COLO668 (cell line): Measurements from ENCODE around the gene SNRNP70.
"Not testable (repeated sequence)": the region's sequence is repeated elsewhere in the genome, so short reads cannot be mapped to it uniquely, and the experiment has no call there.

Experiments used
- DNase-seq: peaks from one replicate; lab custom pipeline; 2025; ENCODE audit not compliant: unreplicated experiment; lab: John Stamatoyannopoulos, UW

SNRNP70 gene

DNA sequence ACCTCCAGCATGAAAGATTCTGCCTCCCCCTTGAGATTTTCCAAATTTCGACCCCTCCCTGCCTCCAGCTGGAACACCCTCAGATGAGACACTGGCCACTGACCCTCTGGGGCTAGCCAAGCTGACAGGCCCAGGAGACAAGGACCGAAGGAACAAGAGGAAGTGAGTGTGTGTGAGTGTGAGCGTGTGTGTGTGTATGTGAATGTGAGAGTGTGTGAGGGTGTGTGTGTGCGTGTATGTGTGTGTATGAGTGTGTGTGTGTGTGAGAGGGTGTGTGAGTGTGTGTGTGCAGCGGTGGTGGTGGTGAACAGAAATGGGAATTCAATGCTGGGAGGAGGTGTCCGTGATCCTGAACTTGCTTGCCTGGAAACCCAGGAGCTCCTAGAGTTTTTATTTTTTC, 56.1 kb downstream of the SNRNP70 start:
- no peak for DNase-seq

DNA sequence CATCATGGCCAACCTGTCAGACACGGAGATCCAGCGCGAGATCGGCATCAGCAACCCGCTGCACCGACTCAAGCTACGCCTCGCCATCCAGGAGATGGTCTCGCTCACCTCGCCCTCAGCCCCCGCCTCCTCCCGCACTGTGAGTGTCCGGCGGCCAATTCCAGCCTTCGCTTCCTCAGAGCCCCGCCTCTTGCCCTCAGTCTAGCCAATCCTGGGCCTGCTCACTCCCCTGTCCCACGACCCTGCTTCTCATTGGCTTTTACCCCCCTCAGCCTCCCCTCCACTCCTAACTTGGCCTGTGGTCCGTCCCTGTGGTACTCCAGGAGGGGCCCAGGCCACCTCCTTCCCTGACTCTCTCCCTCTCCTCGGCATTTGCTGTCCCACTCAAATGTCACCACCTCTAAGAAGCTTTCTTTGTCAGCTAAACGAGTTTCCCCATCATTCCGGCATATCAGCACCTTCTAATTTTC, 57.6 kb downstream of the SNRNP70 start:
- no peak for DNase-seq

DNA sequence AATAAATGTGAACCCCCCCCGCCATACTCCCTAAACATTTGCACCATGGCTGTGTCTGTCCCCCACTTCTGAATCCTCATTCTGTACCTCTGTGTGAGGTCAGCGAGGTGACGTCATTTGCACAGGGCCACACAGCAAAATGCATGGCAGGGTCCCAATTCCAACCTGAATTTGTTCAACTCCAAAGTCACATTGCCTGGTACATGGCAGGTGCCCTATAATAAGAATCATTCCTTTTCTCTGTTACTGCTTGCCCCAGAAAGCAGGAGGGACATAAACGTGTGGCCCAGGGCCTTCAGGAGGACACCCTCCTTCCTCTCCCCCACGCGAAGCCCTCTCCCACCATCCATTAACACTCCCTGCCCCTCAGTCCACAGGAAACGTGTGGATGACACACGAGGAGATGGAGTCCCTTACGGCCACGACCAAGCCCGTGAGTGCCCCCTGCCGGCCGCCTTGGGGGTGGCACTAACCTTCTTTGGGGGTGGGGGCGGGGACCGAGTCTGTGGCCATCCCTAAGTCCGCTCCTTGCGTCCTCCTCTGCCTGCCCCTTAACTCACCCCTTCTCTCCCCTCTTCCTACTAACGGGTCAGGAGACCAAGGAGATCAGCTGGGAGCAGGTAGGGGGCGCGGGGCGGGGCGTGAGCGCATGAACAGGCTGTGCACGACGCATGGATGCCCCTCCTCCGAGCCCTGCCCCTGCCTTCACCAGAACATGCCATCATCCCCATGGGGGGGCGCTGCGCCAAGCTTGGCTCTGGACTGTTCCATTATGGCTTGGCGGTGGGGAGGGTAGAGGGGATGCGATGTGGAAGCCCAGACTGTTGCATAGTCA, 60.5 kb downstream of the SNRNP70 start:
- peak; percentile 30 for DNase-seq

DNA sequence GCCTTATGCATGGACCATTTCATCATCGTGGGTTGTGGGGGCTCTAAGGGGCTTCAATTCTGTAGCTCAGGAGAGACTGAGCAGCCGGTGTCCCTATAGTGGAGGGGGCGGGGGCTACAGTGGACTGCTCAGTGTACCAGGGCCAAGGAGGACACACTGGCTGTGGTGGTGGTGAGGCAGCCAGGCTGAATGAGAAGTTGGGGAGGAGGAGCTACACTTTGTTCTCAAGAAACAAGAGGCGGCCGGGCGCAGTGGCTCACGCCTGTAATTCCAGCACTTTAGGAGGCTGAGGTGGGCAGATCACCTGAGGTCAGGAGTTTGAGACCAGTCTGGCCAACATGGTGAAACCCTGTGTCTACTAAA, 61.1 kb downstream of the SNRNP70 start:
- DNase-seq = not testable (repeated sequence)

DNA sequence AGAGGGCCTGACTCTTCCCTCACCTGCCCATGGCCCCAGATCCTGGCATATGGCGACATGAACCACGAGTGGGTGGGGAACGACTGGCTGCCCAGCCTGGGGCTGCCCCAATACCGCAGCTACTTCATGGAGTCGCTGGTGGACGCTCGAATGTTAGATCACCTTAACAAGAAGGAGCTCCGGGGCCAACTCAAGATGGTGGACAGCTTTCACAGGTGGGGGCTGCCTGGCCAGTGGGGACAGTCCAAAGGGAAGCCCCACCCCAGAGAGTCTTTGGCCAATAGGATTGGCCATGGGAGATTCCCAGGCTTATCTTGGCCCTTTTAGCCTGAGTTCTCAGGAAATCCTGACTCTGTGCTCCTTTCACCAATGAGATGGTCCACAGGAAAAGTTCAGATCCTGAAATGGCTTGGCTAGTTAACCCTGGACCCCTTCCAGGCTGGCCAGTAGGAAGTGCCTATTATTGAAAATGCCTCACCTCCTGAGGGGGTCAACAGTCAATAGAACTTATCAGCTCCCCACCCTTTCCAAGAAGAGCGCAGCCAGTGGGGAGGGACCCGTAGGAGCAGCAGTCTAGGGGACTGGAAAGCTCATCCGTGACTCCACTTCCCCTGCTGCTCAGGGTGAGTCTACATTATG, 62.9 kb downstream of the SNRNP70 start:
- no peak for DNase-seq

DNA sequence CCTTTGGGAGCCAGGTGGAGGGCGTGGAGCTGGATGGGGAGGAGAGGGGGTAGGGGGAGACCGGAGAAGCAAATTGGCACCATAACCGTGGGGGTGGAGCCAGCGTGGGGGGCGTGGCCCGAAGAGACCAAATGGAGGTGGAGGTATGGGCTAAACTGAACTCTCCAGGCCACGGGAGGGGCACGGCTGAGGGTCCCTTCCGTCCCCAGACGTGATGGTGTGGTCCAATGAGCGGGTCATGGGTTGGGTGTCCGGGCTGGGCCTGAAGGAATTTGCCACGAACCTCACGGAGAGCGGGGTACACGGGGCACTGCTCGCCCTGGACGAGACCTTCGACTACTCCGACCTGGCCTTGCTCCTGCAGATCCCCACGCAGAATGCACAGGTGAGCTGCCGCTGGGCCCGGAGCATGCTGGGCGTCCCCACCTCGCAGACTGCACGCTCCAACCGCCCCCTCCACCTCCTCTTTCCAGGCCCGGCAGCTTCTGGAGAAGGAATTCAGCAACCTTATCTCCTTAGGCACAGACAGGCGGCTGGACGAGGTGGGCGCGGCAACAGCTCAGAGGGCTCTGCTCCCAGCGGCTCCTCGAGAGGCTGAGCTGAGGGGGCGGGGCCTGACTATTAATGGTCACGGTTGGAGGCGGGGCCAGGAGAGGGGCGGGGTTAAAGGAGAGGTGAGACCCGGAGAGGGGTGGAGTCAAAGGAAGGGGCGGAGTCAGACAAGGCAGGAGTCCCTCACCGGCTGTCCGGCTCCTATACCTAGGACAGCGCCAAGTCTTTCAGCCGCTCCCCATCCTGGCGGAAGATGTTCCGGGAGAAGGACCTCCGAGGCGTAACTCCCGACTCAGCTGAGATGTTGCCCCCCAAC, 63.8 kb downstream of the SNRNP70 start:
- DNase-seq = peak; percentile 87

DNA sequence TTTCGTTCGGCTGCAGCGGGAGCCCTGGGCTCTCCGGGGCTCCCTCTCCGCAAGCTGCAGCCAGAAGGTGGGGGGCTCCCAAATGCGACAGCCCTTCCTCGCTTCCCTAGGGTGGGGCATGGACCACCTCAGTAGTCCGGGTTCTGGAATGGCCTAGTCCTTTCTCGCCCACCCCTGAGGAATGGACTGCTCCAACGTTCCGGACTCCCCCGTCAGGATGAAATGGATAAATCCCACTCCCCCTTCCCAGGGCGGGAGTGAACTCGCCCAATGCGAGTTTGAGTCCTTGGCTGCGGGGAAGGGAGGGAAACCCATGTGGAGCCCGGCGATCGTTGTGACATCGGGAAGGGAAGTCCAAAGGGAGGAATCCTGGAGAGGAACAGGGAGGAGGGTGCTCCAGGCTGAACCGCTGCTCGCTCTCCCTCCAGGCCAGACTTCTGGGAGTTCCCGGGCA, 64.4 kb downstream of the SNRNP70 start:
- peak; percentile 75 for DNase-seq

DNA sequence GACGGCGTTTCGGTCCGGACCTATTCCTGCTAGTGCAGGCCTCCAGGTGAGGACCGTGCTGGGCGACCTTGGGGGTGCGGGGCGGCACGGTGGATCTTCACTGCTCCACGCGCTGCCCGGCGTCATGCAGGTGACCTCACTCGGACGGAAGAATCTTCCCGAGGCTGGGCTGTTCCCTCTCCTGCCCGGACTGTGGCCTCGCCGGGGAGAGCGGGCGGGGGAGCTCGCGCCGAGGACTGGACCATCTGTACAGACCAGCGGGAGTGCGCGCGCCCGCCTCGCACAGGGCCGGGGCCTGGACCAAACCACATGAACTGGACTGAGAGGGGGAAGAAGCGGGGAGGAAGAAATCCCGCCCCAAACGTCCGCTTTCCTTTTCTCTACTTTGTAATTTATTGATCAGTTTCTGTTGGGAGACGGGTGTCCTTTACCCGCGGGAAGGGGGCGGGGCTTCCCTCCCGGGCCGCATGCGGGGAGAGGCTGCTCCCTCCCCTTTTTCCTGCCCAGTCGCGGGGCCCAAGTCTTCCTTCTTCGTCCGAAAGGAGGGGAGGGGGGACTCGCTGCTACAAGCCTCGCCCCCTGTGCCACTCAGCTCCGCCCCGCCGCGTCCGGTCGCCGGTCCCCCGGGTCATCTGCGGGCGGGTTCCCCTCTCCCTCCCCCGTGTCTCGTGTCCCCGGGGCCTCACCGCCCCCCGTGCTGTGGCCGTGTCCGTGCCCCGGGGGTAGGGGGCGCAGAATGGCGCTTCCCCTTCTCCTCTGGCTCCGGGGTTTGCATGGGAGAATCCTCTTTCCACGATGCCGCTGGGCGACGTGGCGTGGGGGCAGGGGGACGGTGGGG, 65.1 kb downstream of the SNRNP70 start:
- DNase-seq = peak; percentile 87

DNA sequence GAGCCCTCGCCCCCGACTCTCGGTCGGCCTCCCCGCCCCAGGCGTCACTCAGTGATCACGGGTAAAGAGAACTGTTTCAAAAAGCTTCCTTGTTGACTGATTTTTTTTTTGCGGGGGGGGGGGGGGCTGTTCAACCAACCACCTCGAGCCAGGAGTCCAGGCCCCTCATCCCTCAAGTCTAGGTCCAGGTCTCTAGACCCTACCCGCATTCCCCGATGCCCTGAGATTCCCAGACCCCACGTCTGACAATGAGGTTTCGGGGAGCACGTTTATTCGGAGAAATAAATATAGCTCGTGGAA, 65.6 kb downstream of the SNRNP70 start:
- DNase-seq = no peak

DNA sequence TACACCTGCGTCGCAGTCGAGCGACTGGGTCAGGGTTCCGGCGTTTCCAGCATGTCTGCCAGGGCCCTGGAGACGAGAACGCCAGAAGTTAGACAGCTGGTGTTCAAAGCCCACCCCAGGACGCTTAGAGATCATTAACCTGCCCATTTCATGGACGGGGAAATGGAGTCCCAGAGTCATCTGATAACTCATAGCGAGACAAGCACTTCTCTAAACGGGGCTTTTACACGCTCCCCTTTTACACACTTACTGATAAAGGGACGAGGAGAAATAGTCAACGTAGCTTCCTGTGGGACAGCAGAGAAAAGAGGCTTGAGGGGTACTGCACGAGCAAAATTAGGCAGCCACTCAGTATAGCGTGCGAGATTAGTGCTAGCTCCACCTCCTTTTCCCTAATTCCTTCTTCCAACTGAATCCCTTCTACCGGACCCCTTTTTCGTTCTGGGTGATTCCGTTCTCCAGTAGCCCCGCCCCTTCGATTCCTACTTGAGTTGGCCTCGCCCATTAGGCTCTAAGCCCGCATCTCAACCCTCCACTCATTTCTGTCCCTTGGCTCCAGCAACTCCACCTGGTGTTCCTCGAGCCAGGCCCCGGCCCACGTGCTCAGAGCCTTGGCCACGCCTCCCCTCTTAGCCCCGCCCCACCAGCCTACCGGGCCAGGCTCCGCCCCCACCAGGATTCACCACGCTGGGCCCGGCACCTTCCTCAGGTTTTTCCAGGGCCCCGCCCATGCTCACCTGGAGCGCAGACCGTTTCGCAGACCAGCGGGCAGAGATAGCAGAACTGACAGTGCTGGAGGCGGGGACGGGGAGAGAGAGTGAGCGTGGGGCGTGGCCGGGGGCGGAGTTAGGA, 66.2 kb downstream of the SNRNP70 start:
- DNase-seq = peak; percentile 85

DNA sequence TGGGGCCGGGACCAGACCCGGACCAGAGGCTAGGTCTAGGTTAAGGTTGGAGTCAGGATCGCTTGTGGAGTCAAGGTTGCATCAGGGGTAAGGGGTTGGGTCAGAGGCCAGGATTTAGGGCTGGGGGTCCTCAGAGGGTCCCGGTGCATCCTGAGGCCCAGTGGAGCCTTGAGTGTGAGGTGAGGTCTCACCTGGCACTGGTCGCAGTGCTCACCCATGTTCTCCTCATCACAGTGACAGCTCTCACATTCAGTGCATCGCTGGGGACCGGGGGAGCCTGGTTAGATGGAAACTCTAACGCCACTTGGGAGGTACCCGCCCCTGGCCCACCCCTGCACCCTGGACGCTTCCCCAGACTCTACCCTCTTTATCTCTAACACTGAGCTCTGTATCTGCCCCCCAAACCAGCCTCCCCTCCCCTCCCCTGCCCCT, 66.9 kb downstream of the SNRNP70 start:
- DNase-seq = no peak

DNA sequence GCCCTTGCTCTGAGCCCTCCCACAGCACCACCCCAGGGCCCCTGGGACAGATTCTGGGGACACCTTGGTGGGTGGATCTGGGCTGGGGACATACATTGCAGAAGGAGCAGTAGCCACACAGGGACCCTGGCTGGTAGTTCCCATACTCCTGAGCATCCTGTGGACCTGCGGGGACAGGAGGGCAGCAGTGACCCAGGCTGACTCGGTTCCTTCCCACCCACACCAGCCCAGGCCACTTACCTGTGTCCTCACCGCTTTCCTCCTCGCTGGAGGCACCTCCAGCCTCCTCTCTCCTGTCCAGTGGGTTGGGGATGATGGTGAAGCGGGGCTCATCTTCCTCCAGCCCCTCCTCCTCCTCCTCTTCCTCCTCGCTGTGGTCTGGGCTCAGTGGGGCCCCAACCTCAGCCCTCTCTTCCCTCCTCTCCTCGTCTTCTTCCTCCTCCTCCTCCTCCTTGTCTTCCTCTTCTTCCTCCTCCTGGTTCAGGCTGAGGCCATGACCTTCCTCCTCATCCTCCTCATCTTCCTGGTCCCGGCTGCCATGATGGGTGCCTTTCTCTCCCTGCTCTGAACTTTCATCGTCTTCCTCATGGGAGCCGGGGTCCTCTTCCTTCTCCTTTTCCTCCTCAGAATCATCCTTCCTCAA, 68.0 kb downstream of the SNRNP70 start:
- DNase-seq = no peak

DNA sequence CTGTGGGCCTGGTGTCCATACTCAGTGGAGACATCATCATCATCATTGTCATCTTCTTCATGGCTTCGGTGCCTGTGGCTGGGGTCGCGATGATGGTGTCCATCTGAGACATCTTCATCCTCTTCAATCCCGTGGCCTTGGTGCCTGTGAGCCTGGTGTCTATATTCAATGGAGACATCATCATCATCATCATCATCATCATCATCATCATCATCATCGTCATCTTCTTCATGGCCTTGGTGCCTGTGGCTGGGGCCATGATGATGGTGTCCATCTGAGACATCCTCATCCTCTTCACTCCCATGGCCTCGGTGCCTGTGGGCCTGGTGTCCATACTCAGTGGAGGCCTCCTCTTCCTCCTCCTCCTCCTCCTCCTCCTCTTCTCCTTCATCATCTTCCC, 69.0 kb downstream of the SNRNP70 start:
- DNase-seq = no peak

DNA sequence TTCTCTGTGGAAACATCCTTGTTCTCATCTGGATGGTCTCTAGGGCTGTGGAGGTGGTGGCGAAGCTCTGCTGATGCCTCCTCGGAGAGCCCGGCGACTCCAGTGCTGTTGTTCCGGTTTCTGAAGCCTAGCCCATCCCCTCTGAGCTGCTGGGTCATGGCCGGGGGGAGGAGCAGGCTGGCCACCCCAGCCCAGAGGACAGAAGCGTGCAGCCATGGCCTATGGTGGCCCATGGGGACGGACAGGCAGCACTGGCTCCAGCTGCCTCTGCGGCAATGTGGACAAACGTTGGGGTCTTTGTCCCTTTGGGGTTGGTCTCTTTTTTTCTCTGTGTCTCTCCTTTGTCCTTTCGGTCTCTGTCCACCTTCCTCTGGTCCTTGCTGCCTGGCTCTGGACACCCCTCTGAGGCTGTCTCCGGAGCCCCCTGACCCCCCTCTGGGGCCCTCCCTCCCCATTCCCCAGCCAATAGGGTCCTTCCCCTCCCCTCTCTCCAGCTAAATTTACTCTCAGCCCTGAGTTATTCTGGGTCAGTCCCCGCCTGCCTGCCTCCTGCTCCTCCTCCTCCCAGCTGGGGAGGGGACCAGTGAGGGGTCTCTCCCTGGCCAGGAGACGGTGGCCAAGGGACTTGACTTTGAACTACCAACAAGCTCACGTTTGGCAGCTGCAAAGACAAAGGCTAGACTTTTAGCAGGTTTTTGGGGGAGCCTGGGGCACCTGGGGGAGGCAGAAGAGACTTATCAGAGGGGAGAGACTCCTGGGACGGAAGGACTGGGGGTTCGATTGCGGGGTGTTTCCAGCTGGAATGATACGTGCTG, 70.0 kb downstream of the SNRNP70 start, which contains the start of gene HRC:
HRC (minus strand) TSS at position 392 of the 815 bp plus-strand sequence; CDS start at position 233, 159 bp downstream.
- DNase-seq = no peak

DNA sequence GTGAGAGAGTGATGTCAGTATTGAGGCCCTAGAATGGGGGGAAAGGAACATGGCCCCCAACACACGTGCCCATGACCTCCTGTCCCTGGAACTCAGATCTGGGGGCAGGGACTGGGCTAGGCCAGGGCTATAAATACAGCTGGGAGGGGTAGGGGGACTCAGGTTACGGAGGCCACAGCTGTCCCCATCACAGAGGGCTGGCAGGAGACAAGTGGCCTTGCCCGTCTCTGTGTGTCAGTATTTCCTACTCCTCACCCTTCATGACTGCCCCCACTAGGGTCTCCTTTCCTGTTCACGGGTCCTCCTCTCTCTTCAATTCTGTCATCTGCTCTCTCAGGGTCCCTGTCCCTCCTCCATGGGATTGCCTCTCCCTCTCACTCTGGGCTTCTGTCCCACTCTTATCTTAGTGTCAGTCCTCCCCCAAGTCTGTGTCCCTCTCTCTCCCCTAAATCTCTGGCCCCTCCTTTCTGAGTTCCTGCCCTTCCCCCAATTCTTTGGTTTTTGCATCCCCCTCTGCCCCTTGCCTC, 70.6 kb downstream of the SNRNP70 start:
- no peak for DNase-seq

DNA sequence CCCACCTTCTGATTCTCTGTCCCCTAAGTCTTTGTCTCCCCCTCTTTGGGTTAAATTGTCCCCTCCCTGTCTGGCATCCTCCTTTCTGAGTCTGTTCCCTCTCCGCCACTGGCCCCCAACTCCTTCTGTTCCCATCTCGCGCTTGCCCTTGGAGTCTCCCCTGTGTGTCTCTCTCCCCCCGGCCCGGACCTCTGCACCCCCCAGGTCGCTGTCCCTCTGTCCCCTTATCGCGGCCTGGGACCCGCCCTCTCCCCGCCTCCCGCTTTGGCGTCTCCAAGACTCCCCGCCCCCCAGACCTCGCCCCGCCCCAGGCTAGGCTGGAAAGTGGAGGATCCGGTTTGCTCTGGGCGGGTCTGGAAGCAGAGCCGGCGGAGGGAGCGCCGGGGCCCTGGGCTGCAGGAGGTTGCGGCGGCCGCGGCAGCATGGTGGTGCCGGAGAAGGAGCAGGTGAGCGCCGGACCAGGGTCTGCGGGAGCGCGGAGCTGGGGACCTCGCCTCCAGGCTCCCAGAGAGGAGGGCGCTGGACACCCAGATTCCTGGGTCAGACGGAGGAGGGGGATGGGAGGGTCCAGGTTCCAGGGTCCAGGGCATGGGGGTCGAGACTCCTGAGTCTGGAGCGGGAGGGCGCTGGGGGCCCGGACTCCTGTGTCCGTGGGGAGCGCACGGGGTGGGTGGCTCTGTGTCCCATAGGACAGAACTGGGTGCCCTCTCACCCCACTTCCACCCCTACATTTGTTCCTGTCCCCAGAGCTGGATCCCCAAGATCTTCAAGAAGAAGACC, 72.4 kb downstream of the SNRNP70 start, which contains the start of gene TRPM4:
TRPM4 (plus strand) TSS at position 348 of the 780 bp plus-strand sequence; CDS start at position 423, 75 bp downstream.
- peak; percentile 80 for DNase-seq
